Muscle of back (tissue), 11 donors: ENCODE data around the gene S100A12. TPM values are rescaled to one million over a fixed set of nuclear protein-coding genes. Genes with fewer than 3 reads are reported as not detected.

Experiments used
- DNase-seq, 3 donors: peaks; one replicate each; pipeline versions ENCODE4 v3.0.0 to v3.0.0-alpha.2; 2013
- polyA plus RNA-seq, 10 donors: library from polyadenylated mRNA; unstranded; fragments of 120-200 nt; gene quantifications; one replicate each; pipeline ENCODE4 v1.2.1, GENCODE V29; 2013; ENCODE audit not compliant: insufficient read length in 10 of 10

The S100A12 gene
- polyA plus RNA-seq, 10 donors = 0.26 to 4.9 (median 1.8) TPM; not detected in 1

DNA sequence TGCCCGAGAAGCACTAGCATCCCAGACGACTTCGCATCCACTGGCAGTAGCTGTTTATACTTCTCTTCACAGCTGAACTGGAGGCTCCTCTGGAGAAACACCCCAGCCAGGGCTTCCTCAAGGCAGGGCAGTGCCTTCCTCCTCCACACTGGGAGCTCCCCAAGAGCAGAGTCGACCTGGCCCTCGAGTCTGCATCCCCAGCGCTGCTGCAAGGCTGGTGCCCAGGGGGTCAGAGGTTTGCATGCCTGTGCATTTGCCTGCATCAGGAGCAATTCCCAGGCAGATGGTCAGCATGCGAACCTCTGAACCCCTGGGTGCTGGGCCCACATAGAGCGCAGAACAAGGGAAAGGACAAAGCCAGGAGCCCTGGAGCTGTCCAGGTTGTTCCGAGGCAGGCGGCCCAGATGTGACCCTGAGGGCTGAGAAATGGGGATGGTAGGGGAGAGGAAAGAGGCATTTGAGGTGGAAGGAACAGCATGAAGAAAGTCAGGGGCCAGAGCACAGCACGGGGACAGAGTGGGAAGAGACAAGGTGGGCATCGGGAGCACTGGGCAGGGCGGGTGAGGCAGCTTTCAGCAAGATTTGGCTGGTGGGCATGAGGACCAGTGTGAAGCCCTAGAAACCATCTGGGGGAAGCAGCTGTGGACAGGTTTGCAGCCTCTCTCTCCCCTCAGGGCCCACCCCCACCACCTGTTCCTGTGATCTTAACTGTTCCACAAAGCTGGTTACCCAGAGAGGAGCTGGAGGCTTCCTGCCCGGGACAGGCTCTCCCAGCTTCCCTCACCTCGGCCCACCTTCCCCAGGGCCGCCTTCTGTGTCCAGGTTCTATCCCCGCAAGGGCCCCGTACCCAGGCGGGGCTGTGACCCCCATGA, 21.9 kb upstream of the S100A12 start:
- DNase-seq = no peak

- no peak for DNase-seq
Observed at GRCh38 chr1:153396461-153396860, 21.0 kb upstream of the S100A12 start.

DNA sequence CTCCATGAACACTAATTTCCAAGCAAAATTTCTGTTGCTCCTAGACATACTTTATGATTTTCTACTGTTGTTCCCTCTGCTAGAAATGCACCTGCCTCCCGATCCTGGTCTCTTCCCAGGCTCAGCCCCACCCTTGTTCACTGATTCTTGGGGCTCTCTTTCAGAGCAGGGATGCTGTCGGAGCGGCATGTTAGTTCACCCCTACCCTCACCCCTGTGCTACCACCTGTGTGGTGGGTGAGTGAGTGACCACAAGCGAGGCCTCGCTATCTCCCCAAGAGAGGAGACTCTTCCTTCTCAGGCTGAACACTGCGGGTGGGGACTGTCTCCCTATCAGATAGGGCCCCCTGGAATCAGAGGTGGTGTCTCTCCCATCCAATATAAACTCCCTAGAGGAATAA, 20.4 kb upstream of the S100A12 start:
- DNase-seq = no peak

DNA sequence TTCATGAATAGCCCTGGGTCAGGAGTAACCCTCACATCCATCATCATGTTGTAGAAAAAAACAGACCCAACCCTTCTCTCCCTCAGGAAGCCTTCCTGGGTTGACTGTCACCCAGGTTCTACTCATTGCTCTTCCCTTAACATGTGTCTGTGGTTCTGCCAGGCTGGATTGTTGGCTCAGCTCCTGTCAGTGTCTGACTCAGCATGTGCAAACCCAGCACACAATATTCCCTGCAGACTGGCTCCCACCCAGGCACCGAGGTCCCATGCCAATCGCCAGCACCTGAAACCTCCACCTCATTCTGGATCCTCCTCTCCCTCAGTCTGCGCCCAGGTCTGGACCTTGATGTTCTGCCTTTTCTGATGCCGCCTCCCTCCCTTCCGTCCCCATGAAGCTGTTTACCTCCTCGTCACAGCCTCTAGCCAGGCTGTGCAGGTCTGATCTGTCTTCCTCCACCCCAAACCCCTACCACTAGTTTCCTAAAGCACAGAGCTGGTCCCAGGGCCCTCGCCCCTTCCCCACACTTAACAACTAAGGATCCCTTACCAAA, 19.8 kb upstream of the S100A12 start:
- DNase-seq = no peak

GRCh38 chr1:153394391-153394790, 19.0 kb upstream of the S100A12 start:
- no peak for DNase-seq

GRCh38 chr1:153393926-153394325, 18.5 kb upstream of the S100A12 start:
- no peak for DNase-seq

DNA sequence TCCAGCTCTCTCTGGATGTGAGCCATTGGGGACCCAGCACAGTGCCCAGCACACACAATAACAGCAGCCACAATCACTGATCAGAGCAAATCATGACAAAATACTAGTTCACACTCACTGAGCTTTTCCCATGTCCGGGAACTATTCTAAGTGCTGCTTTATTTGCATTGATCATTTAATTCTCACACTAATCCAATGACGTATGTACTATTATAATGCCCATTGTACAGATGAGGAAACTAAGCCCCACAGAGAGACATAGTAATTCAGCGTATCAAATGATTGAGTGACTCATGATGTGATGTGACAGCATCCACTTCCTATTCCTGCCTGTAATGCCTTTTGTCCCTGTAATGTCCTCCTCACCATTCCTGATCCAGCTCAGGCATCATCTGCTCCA, 17.4 kb upstream of the S100A12 start:
- DNase-seq = no peak

- no peak for DNase-seq
Observed at GRCh38 chr1:153392258-153392657, 16.8 kb upstream of the S100A12 start.

DNA sequence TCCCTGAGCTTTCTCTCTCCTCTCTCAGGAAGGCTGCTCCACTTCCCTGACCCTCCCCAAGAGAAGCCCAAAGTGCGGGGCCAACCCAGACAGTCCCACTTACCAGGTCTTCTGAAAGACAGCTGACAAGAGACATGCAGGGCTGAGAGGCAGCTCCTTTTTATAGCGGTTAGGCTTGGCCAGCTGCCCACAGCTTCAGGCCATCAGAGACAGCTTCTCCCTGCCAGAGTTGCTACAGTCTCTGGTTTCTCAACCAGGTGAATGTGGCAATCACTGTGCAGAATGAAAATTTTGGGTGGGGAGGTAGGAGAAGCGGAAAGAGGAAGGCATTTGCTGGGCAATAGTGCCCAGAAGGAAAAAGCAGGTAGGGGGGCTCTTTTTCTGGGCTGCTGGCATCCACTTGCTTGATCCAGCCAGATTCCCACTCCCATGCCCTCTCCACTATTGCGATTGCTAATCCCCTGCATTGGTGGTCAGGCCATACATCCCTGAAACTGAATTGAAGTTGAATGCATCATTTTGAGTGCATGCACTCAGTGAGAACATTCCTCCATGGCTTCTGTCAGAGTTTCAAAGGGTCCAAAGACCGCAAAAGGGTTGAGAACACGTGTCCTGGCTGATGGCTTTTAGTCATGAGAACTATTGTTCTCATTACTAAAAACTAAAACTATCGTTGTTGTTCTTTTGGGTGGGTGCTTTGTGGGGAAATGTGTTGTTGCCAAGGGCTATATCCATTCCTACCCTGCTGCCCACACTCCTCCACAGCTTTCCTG, 15.7 kb upstream of the S100A12 start, which contains the start of gene S100A8:
S100A8 (minus strand) TSS at position 136 of the 773 bp plus-strand sequence. CDS start 538 bp downstream, outside the sequence.
- peak; percentile 6 to 28 (median 21) for DNase-seq

- DNase-seq = no peak
Observed at GRCh38 chr1:153389973-153390879, 14.8 kb upstream of the S100A12 start.

DNA sequence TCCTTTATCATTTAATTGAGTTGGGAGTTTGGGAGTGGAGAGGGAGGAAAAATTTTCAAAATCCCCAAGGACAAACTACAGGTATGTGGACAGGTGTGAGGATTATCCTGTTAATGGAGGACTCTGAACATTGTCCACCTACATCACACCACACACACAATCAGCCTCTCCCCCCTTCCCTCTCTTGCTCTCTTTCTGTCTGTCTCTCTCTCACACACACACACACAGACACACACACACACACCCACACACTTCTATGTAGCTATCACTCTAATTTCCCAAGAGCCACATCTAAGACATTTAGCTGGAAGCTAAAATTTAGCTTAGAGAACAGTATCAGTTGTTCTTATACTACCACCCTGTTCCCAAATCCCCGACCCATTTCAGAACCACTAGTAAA, 14.0 kb upstream of the S100A12 start:
- DNase-seq = no peak

DNA sequence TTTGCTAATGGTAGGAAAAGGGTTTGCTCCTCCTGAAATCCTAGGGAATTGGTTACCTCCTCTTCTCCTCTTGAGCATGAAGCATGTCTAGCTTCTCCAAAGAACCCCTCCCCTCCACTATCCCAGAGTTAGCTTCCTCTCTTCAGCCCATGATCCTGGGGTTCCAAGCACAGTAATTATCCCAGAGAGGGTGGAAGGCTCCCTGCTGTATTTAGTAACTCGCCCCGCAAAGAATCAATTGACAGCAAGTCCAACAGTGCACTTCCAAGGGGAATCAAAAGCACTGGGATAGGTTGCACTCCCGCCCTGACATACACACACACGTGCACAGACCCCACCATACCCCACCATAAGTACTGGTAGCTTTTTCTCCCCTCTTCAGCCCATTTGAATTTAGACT, 12.4 kb upstream of the S100A12 start:
- no peak for DNase-seq

GRCh38 chr1:153387001-153387400, 11.6 kb upstream of the S100A12 start:
- no peak for DNase-seq

GRCh38 chr1:153386500-153386901, 11.1 kb upstream of the S100A12 start:
- DNase-seq = peak; percentile 6 to 31 (median 13)

DNA sequence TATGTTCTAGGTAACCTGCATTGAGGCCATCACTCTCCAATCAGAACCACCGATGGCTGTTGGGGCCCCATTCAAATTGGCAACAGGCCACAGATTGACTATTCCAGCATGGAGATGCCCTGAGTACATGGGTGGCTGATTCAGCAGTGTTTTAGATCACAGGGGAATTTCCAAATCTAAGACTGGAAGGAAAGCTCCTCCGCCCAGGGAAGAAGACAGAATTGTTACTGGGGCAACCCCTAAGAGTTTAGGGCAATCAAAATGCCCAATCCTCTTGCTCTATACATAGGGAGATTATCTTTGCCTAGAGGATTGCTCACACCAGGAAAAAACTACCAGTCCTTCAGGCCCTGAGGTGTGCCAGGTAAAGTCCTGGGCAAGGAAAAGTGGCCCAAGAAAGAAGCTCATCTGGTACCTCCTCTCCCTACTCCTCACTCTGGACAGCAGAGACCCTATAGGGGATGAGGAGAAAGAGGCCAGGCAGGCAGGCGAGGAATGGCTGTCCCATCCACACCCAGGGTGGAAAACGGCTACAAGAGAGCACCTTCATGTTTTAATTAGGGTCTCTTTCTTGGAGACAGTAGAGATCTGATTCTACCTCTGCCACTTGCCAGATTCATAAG, 9.6 kb upstream of the S100A12 start:
- no peak for DNase-seq

GRCh38 chr1:153380711-153381110, 5.3 kb upstream of the S100A12 start:
- DNase-seq = no peak

- DNase-seq = no peak
Observed at GRCh38 chr1:153379591-153379990, 4.2 kb upstream of the S100A12 start.

DNA sequence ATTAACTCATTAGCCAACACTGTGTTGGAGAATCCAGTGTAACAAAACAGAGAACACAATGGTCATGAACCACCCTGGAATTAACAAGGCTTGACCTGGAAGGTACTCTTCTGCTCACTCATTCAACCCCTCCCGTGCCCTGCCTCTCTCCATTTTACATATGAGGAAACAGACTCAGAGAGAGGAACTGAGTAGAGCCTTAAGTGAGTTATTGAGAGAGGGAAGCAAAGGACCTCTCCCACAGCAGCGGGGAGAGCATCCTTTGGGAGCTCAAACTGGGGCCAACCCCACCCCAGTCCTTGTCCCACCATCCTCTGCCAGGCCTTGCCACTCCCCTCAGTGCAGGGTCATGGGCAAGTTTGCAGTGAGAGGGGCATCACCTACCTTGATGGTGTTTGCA, 1.4 kb downstream of the S100A12 start:
- DNase-seq = no peak

DNA sequence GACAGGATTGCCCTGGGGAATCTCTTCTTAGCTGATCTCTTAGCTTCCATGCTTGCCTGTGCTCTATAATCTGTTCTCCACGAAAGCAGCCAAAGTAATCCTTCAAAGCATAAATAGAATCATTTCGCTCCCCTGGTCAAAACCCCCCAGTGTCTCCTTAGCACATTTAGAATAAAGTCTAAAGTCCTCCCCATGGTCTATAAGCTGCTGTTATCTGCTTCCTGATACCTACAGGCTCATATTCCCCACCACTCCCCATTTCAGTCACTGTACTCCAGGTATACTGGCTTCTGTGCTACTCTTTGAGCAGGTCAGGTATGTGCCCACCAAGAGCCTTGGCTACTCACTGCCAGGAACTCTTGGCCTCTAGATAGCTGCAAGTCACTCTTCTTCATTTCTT, 2.9 kb downstream of the S100A12 start:
- DNase-seq = no peak

DNA sequence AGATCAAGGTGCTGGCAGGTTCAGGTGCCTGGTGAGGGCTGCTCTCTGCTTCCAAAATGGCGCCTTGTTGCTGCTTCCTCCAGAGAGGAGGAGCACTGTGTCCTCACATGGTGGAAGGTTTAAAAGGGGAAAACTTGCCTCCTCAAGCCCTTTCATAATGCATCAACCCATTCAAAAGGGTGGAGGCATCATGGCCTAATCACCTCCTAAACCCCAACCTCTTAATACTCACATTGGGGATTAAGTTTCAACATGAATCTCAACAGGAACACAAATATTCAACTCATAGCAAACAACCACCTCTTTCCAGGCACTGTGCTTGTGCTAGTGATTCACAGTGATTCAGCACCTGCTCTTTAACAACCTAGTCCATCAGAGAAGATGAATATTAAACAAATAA, 4.2 kb downstream of the S100A12 start:
- no peak for DNase-seq

- no peak for DNase-seq
Observed at GRCh38 chr1:153370146-153370545, 5.3 kb downstream of the S100A12 start.
